HCT116 (cell line): ENCODE measurements around the gene PELO. TPM values are rescaled to one million over a fixed set of nuclear protein-coding genes. Genes with fewer than 3 reads are reported as not detected.

ENCODE experiments used
- ATAC-seq: fragments of 200-7000 bp; cut with Tn5 transposase; 2 replicates; pipeline ENCODE4 v1.9.1; 2020; ENCODE audit warnings: mild to moderate bottlenecking, moderate library complexity
- BruUV-seq: library from RNA; stranded (reverse); fragments of 400-500 nt; replicated peaks from 2 replicates; lab custom pipeline; 2021; lab: Mats Ljungman, UMichigan
- CTCF ChIA-PET: fragments of 300-600 bp; sonication (Branson Sonifier 250); formaldehyde crosslinking; loops from one replicate; lab custom pipeline; 2021; ENCODE audit warnings: antibody characterized with exemption; lab: Charles Lee
- POLR2A ChIA-PET: fragments of 300-600, 350-600 bp; sonication (Branson Sonifier 250); formaldehyde crosslinking; loops from one replicate; lab custom pipeline; 2021; ENCODE audit warnings: antibody characterized with exemption; lab: Charles Lee
- RAD21 ChIA-PET, 2 experiments: fragments of 300-600 bp; sonication (Branson Sonifier 250); formaldehyde crosslinking; loops; one replicate each; lab custom pipeline; 2023; ENCODE audit warnings: low total read pairs in 2 of 2; ENCODE audit not compliant: uncharacterized antibody in 2 of 2, unreplicated experiment in 2 of 2, low non-redundant PET in 1 of 2; lab: Charles Lee
- DNase-seq: peaks from one replicate; pipeline ENCODE4 v3.0.0-alpha.2; 2010; ENCODE audit warnings: low read depth, low spot score
- H2AFZ ChIP-seq: fragments of 200-600 bp; shearing (Covaris generic), sonication (generic); 2 replicates; pipeline ENCODE4 v1.6.1; 2017; ENCODE audit warnings: low read depth, mixed run types, mixed read lengths, antibody characterized with exemption, low read length; ENCODE audit not compliant: poor library complexity, severe bottlenecking
- H3K27ac ChIP-seq: 2 replicates; pipeline ENCODE4 v1.5.1; 2012; ENCODE audit warnings: low read depth, low read length
- H3K27me3 ChIP-seq: fragments of 200-600 bp; sonication (generic); 2 replicates; pipeline ENCODE4 v1.6.1; 2016; ENCODE audit warnings: mixed run types, low read length, mixed read lengths; ENCODE audit not compliant: insufficient read depth
- H3K36me3 ChIP-seq, 2 experiments: fragments of 200-500 bp in 1 of 2; fragments of 200-600 bp in 1 of 2; sonication (Bioruptor generic) in 1 of 2; sonication (generic) in 1 of 2; 2 replicates each; pipeline versions ENCODE4 v1.5.1 to v1.6.1; 2014 to 2016; ENCODE audit warnings: low read length in 2 of 2, inconsistent platforms in 1 of 2, mixed read lengths in 1 of 2, mixed run types in 1 of 2; ENCODE audit not compliant: insufficient read depth in 2 of 2, control insufficient read depth in 1 of 2
- H3K4me1 ChIP-seq, 2 experiments: fragments of 200-600 bp in 1 of 2; sonication (generic) in 1 of 2; 2 replicates each; pipeline versions ENCODE4 v1.5.1 to v1.6.1; 2012 to 2017; ENCODE audit warnings: low read length in 2 of 2, inconsistent platforms in 1 of 2, mild to moderate bottlenecking in 1 of 2, mixed read lengths in 1 of 2, mixed run types in 1 of 2, moderate library complexity in 1 of 2; ENCODE audit not compliant: insufficient read depth in 2 of 2, control insufficient read depth in 1 of 2
- H3K4me2 ChIP-seq: fragments of 200-600 bp; sonication (generic); 2 replicates; pipeline ENCODE4 v1.6.1; 2017; ENCODE audit warnings: mixed run types, low read length, mixed read lengths
- H3K4me3 ChIP-seq, 2 experiments: fragments of 200-600 bp in 1 of 2; sonication (generic) in 1 of 2; replicated peaks in 1 of 2; 2 replicates each; pipeline ENCODE4 v1.5.1; 2011 to 2016; ENCODE audit warnings: low read length in 2 of 2, control low read depth in 1 of 2, low read depth in 1 of 2, mild to moderate bottlenecking in 1 of 2, mixed read lengths in 1 of 2, mixed run types in 1 of 2
- H3K79me2 ChIP-seq: fragments of 200-600 bp; sonication (generic); 2 replicates; pipeline ENCODE4 v1.6.1; 2017; ENCODE audit warnings: mild to moderate bottlenecking, mixed run types, low read length, moderate library complexity, mixed read lengths; ENCODE audit not compliant: insufficient read depth
- H3K9ac ChIP-seq: fragments of 200-600 bp; sonication (generic); 2 replicates; pipeline ENCODE4 v1.6.1; 2016; ENCODE audit warnings: low read length, mixed read lengths
- H3K9me2 ChIP-seq: fragments of 200-600 bp; sonication (generic), shearing (Covaris generic); 2 replicates; pipeline ENCODE4 v1.6.1; 2017; ENCODE audit warnings: mixed run types, mild to moderate bottlenecking, moderate library complexity; ENCODE audit not compliant: insufficient read depth
- H3K9me3 ChIP-seq, 2 experiments: fragments of 200-500 bp in 1 of 2; fragments of 200-600 bp in 1 of 2; sonication (Bioruptor generic) in 1 of 2; sonication (generic) in 1 of 2; 2 replicates each; pipeline ENCODE4 v1.6.1; 2014 to 2017; ENCODE audit warnings: low read length in 2 of 2, mixed read lengths in 2 of 2, inconsistent platforms in 1 of 2, low read depth in 1 of 2, mild to moderate bottlenecking in 1 of 2, mixed run types in 1 of 2, moderate library complexity in 1 of 2; ENCODE audit not compliant: control insufficient read depth in 1 of 2, insufficient read depth in 1 of 2
- H4K20me1 ChIP-seq: fragments of 200-600 bp; sonication (generic), shearing (Covaris generic); 2 replicates; pipeline ENCODE4 v1.6.1; 2017; ENCODE audit warnings: mixed run types, mild to moderate bottlenecking, moderate library complexity; ENCODE audit not compliant: insufficient read depth
- CBX3 ChIP-seq: IDR thresholded peaks from 2 replicates; pipeline ENCODE4 v1.6.1; 2012; ENCODE audit warnings: low read depth
- CEBPB ChIP-seq: IDR thresholded peaks from 2 replicates; pipeline ENCODE4 v1.6.1; 2012; ENCODE audit warnings: low read depth
- EZH2phosphoT487 ChIP-seq: fragments of 200-600 bp; IDR thresholded peaks from 2 replicates; pipeline ENCODE4 v1.6.1; 2018; ENCODE audit warnings: antibody characterized with exemption, borderline replicate concordance
- JUND ChIP-seq: IDR thresholded peaks from 2 replicates; pipeline ENCODE4 v1.6.1; 2012
- POLR2AphosphoS5 ChIP-seq: IDR thresholded peaks from 2 replicates; pipeline ENCODE4 v1.6.1; 2011; ENCODE audit warnings: mild to moderate bottlenecking, low read depth, low read length, moderate library complexity
- RAD21 ChIP-seq: IDR thresholded peaks from 2 replicates; pipeline ENCODE4 v1.6.1; 2012; ENCODE audit warnings: low read depth, mild to moderate bottlenecking
- SIN3A ChIP-seq: IDR thresholded peaks from 2 replicates; pipeline ENCODE4 v1.6.1; 2012; ENCODE audit warnings: low read depth
- SP1 ChIP-seq: IDR thresholded peaks from 2 replicates; pipeline ENCODE4 v1.6.1; 2012; ENCODE audit warnings: low read depth
- ZBTB33 ChIP-seq: IDR thresholded peaks from 2 replicates; pipeline ENCODE4 v1.6.1; 2011; ENCODE audit warnings: mild to moderate bottlenecking, low read length, moderate library complexity; ENCODE audit not compliant: insufficient replicate concordance; ENCODE audit errors: extremely low read depth
- ZFX ChIP-seq: fragments of 450-650 bp; IDR thresholded peaks from 2 replicates; pipeline ENCODE4 v1.6.1; 2017
- ZNF274 ChIP-seq: fragments of 200-500 bp; sonication (Bioruptor generic); IDR thresholded peaks from 2 replicates; pipeline ENCODE4 v1.6.1; 2014; ENCODE audit warnings: mild to moderate bottlenecking, low read depth, low read length, inconsistent platforms
- intact Hi-C: fragments of 100-400 bp; cut with micrococcal nuclease; formaldehyde crosslinking; loops from 2 replicates; pipeline ENCODE4 v1.10.0; 2022
- total RNA-seq: library from RNA; stranded (reverse); gene quantifications from one replicate; pipeline ENCODE4 v1.2.1, GENCODE V29; 2021; ENCODE audit not compliant: unreplicated experiment

PELO gene
- total RNA-seq, 1 experiment from 2014 or later = 16.5 TPM

- RAD21 ChIA-PET = no interaction called here
- Histone ChIP-seq H3K9me3 (no peaks in the 10 kb centered on the region), H3K9me2 (no peaks in the 10 kb centered on the region), H3K9ac (no peak overlapping the region), H3K27ac (no peak overlapping the region), H3K27me3 (no peaks in the 10 kb centered on the region), H4K20me1 (no peaks in the 10 kb centered on the region)
- ATAC-seq = no peak
- TF ChIP-seq ZBTB33 (no peak), POLR2AphosphoS5 (no peak), ZFX (no peak), CEBPB (no peak), RAD21 (no peak), JUND (no peak), CBX3 (no peak), SIN3A (no peak), SP1 (no peak), EZH2phosphoT487 (no peak), ZNF274 (no peak)
- TF ChIP-seq, all 23 proteins: peak for 0
- CTCF ChIA-PET = no interaction called here
- DNase-seq = no peak
- no peaks in the 10 kb centered on the region for H3K4me1 ChIP-seq
- BruUV-seq = no TSS peak
- no peak overlapping the region for H3K4me2 ChIP-seq
- H2AFZ ChIP-seq = no peak overlapping the region
- no peaks in the 10 kb centered on the region for H3K79me2 ChIP-seq
- no peak overlapping the region for H3K4me3 ChIP-seq
- POLR2A ChIA-PET = no interaction called here
- intact Hi-C loops = no loop called here
- H3K36me3 ChIP-seq = no peaks in the 10 kb centered on the region
Measured at GRCh38 chr5:52770287-52770939, 17.3 kb upstream of the PELO start.
